Endothelial cell of umbilical vein (primary cell): ENCODE measurements around the gene PRPF18. TPM values are rescaled to one million over a fixed set of nuclear protein-coding genes. Genes with fewer than 3 reads are reported as not detected.

Experiments used
- BruUV-seq: library from RNA; stranded (reverse); fragments of 400-500 nt; replicated peaks from 2 replicates; lab custom pipeline; 2021; lab: Mats Ljungman, UMichigan
- CTCF ChIA-PET: fragments of 300-600, 350-600 bp; sonication (Branson Sonifier 250); formaldehyde crosslinking; loops from one replicate; lab custom pipeline; 2021; ENCODE audit warnings: antibody characterized with exemption, inconsistent platforms; lab: Charles Lee
- POLR2A ChIA-PET: fragments of 300-600, 350-600 bp; sonication (Branson Sonifier 250); formaldehyde crosslinking; loops from one replicate; lab custom pipeline; 2021; ENCODE audit warnings: antibody characterized with exemption, inconsistent platforms; lab: Charles Lee
- DNase-seq: peaks from one replicate; pipeline ENCODE4 v3.0.0-alpha.2; 2011; ENCODE audit warnings: low read depth, low spot score
- FAIRE-seq: peaks from 2 replicates; lab custom pipeline; 2011; peaks lifted over from hg19 to GRCh38; lab: Jason Lieb, UNC
- H2AFZ ChIP-seq: 2 replicates; pipeline ENCODE4 v1.6.0; 2012; ENCODE audit warnings: low read depth, low read length, control low read depth, inconsistent platforms
- H3K27ac ChIP-seq: 2 replicates; pipeline ENCODE4 v1.5.1; 2011; ENCODE audit warnings: low read depth, mild to moderate bottlenecking, control low read depth, low read length, moderate library complexity; ENCODE audit not compliant: insufficient read depth
- H3K27me3 ChIP-seq, 2 experiments: 2 replicates each; pipeline versions ENCODE4 v1.6.0 to v1.6.1; 2011; ENCODE audit warnings: low read length in 2 of 2, mixed read lengths in 1 of 2; ENCODE audit not compliant: control insufficient read depth in 2 of 2, insufficient read depth in 2 of 2
- H3K36me3 ChIP-seq, 2 experiments: 2 replicates in 1 of 2; 3 replicates in 1 of 2; pipeline ENCODE4 v1.5.1; 2011; ENCODE audit warnings: low read length in 2 of 2, mild to moderate bottlenecking in 1 of 2, moderate library complexity in 1 of 2; ENCODE audit not compliant: control insufficient read depth in 2 of 2, insufficient read depth in 2 of 2; ENCODE audit errors: extremely low read depth in 1 of 2
- H3K4me1 ChIP-seq: 3 replicates; pipeline ENCODE4 v1.5.1; 2011; ENCODE audit warnings: mild to moderate bottlenecking, low read length; ENCODE audit not compliant: control insufficient read depth, insufficient read depth; ENCODE audit errors: extremely low read depth
- H3K4me2 ChIP-seq: 2 replicates; pipeline ENCODE4 v1.6.1; 2011; ENCODE audit warnings: low read length, control low read depth, mixed read lengths; ENCODE audit not compliant: insufficient read depth
- H3K4me3 ChIP-seq, 3 experiments: fragments of 200-600 bp in 1 of 3; sonication (generic), shearing (Covaris generic) in 1 of 3; replicated peaks in 1 of 3; 2 replicates each; pipeline ENCODE4 v1.5.1; 2011 to 2016; ENCODE audit warnings: control low read depth in 3 of 3, low read length in 3 of 3, mild to moderate bottlenecking in 2 of 3, inconsistent platforms in 1 of 3, low read depth in 1 of 3, moderate library complexity in 1 of 3; ENCODE audit not compliant: insufficient read depth in 1 of 3
- H3K79me2 ChIP-seq: 2 replicates; pipeline ENCODE4 v1.6.0; 2012; ENCODE audit warnings: low read length, inconsistent platforms; ENCODE audit not compliant: control insufficient read depth, insufficient read depth
- H3K9ac ChIP-seq: replicated peaks from 2 replicates; pipeline ENCODE3; 2011; ENCODE audit warnings: low read length, control low read depth; ENCODE audit not compliant: insufficient read depth; ENCODE audit errors: extremely low read depth
- H3K9me1 ChIP-seq: replicated peaks from 3 replicates; pipeline ENCODE4 v1.6.0; 2011; ENCODE audit warnings: mild to moderate bottlenecking, low read length; ENCODE audit not compliant: control insufficient read depth, insufficient read depth; ENCODE audit errors: extremely low read depth
- H3K9me3 ChIP-seq: replicated peaks from 2 replicates; pipeline ENCODE4 v1.5.1; 2012; ENCODE audit warnings: low read length, inconsistent platforms; ENCODE audit not compliant: control insufficient read depth, insufficient read depth
- H4K20me1 ChIP-seq: replicated peaks from 2 replicates; pipeline ENCODE3; 2011; ENCODE audit warnings: mild to moderate bottlenecking, low read length; ENCODE audit not compliant: control insufficient read depth, insufficient read depth; ENCODE audit errors: extremely low read depth
- EZH2 ChIP-seq: IDR thresholded peaks from 2 replicates; pipeline ENCODE4 v1.6.1; 2012; ENCODE audit warnings: borderline replicate concordance, low read depth, mild to moderate bottlenecking, moderate library complexity, low read length, inconsistent platforms; ENCODE audit not compliant: severe bottlenecking
- FOS ChIP-seq: IDR thresholded peaks from 2 replicates; pipeline ENCODE4 v1.6.1; 2011; ENCODE audit warnings: mild to moderate bottlenecking, low read length, moderate library complexity, borderline replicate concordance; ENCODE audit not compliant: insufficient read depth
- GATA2 ChIP-seq: IDR thresholded peaks from 2 replicates; pipeline ENCODE4 v1.7.0; 2011; ENCODE audit warnings: low read depth, mild to moderate bottlenecking, moderate library complexity, mixed read lengths, low read length; ENCODE audit not compliant: insufficient read length, insufficient read depth
- JUN ChIP-seq: IDR thresholded peaks from 2 replicates; pipeline ENCODE4 v1.6.1; 2011; ENCODE audit warnings: borderline replicate concordance, low read depth; ENCODE audit not compliant: insufficient read length, insufficient read depth
- MYC ChIP-seq: IDR thresholded peaks from one replicate; pipeline ENCODE4 v1.6.1; 2011; ENCODE audit warnings: mild to moderate bottlenecking, low read depth, low read length
- POLR2A ChIP-seq: IDR thresholded peaks from 2 replicates; pipeline ENCODE4 v1.6.1; 2012; ENCODE audit warnings: low read depth, mild to moderate bottlenecking, control low read depth, low read length
- POLR2AphosphoS5 ChIP-seq: IDR thresholded peaks from 2 replicates; pipeline ENCODE4 v1.6.1; 2012; ENCODE audit warnings: low read depth, mild to moderate bottlenecking, control low read depth, low read length, moderate library complexity; ENCODE audit not compliant: insufficient read depth
- dilution Hi-C: fragments of 300-500 bp; cut with MboI; formaldehyde crosslinking; loops from one replicate; pipeline ENCODE4 v1.15.0; 2019; ENCODE audit warnings: low sequenced_read_pairs; ENCODE audit not compliant: extremely low pct_ligation_motif_present
- intact Hi-C: fragments of 100-400 bp; cut with micrococcal nuclease; formaldehyde crosslinking; loops from one replicate; pipeline ENCODE4 v1.10.0; 2022
- polyA plus RNA-seq, 4 experiments: library from polyadenylated mRNA; depleted of rRNA in 3 of 4; stranded (reverse) in 3 of 4; unstranded in 1 of 4; fragments of >200 nt; gene quantifications; 2 replicates each; pipeline versions ENCODE4 v1.2.1 to v1.2.3, GENCODE V29; 2011 to 2012; ENCODE audit warnings: missing spikeins in 1 of 4
- total RNA-seq: library from RNA; stranded (reverse); gene quantifications from 2 replicates; pipeline ENCODE4 v1.2.3, GENCODE V29; 2021
- TF ChIP-seq, protein P1 (sequence below), 2 donors: IDR thresholded peaks; 1 replicate in 1 of 2; 2 replicates in 1 of 2; pipeline ENCODE4 v1.5.1; 2011; ENCODE audit warnings: low read length in 2 of 2, mild to moderate bottlenecking in 2 of 2, moderate library complexity in 2 of 2, control low read depth in 1 of 2, inconsistent platforms in 1 of 2, low read depth in 1 of 2; ENCODE audit not compliant: insufficient read depth in 1 of 2; ENCODE audit errors: extremely low read depth in 1 of 2
- TF ChIP-seq, protein P2 (sequence below): IDR thresholded peaks from 2 replicates; pipeline ENCODE4 v1.6.1; 2011; ENCODE audit not compliant: insufficient read depth, insufficient read length

The PRPF18 gene
- total and polyA plus RNA-seq, 2 donors (not counting 3 experiments of a cell fraction or from before 2014, with no cell fraction given) = 7.3 to 21.0 TPM

DNA sequence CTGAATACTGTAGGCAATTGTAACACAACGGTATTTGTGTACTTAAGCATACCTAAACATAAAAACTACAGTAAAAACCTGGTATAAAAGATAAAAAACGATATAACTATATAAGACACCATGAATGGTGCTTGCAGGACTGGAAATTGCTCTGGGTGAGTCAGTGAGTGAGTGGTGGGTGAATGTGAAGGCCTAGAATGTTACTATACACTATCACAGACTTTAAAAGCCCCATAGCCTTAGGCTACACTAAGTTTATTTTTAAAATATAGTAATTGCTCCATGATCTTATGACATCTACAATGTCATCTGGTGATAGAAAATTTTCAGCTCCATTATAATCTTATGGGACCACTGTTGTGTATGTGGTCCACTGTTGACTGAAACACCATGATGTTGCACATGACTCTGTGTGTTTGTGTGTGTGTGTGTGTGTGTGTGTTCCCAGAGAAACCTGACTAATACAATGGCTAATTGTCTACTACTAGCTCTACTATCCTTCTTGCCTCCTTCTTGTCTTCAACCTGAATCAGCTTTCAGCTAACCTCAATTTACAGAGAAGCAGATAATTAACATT, 27.6 kb upstream of the PRPF18 start:
- ChIA-PET CTCF (interaction anchor here (1.0 kb wide), 1 partner anchor 14 kb away, joined by 3 read pairs; no protein-coding TSS in a partner anchor), POLR2A (no interaction called here)
- Histone ChIP-seq H4K20me1 (no peaks in the 10 kb centered on the region), H2AFZ (no peak overlapping the region), H3K27ac (no peak overlapping the region), H3K4me2 (no peak overlapping the region), H3K9me1 (no peaks in the 10 kb centered on the region), H3K27me3 (peaks cover 2% of the 10 kb centered on the region in 2 experiments), H3K36me3 (no peaks in the 10 kb centered on the region), H3K9me3 (no peaks in the 10 kb centered on the region), H3K9ac (no peak overlapping the region), H3K79me2 (no peaks in the 10 kb centered on the region), H3K4me1 (no peaks in the 10 kb centered on the region), H3K4me3 (no peak overlapping the region)
- no peak for FAIRE-seq
- DNase-seq = no peak
- dilution Hi-C loops = no loop called here
- intact Hi-C loops = no loop called here
- TF ChIP-seq POLR2AphosphoS5 = no peak
- TF ChIP-seq JUN = no peak
- no peak for TF ChIP-seq GATA2
- no peak for TF ChIP-seq POLR2A
- no peak for TF ChIP-seq MYC
- no peak for TF ChIP-seq FOS
- TF ChIP-seq, protein P1, sequence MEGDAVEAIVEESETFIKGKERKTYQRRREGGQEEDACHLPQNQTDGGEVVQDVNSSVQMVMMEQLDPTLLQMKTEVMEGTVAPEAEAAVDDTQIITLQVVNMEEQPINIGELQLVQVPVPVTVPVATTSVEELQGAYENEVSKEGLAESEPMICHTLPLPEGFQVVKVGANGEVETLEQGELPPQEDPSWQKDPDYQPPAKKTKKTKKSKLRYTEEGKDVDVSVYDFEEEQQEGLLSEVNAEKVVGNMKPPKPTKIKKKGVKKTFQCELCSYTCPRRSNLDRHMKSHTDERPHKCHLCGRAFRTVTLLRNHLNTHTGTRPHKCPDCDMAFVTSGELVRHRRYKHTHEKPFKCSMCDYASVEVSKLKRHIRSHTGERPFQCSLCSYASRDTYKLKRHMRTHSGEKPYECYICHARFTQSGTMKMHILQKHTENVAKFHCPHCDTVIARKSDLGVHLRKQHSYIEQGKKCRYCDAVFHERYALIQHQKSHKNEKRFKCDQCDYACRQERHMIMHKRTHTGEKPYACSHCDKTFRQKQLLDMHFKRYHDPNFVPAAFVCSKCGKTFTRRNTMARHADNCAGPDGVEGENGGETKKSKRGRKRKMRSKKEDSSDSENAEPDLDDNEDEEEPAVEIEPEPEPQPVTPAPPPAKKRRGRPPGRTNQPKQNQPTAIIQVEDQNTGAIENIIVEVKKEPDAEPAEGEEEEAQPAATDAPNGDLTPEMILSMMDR (IDR thresholded peaks at IDR 0.05; ENCODE audit: extremely low read depth in 1 of 2, insufficient read depth in 1 of 2, low read depth in 1 of 2, low read length in 2 of 2) = no peak
- TF ChIP-seq, protein P2, sequence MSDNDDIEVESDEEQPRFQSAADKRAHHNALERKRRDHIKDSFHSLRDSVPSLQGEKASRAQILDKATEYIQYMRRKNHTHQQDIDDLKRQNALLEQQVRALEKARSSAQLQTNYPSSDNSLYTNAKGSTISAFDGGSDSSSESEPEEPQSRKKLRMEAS = no peak
- TF ChIP-seq EZH2 = no peak
- BruUV-seq = no TSS peak
